ENCODE results near the gene ABCC8.

GRCh38 chr11:17383461-17383860 is 93.2 kb downstream of the ABCC8 start:
- TF ChIP-seq CTCF (conservative IDR thresholded peaks at IDR 0.05; ENCODE audit: low read depth, low read length) (no peak), EZH2 (IDR thresholded peaks at IDR 0.05; ENCODE audit: borderline replicate concordance, low read depth, low read length, poor library complexity, severe bottlenecking) (no peak)
